HepG2 (cell line): Measurements from ENCODE around the gene STAG3. TPM values are rescaled to one million over a fixed set of nuclear protein-coding genes. Genes with fewer than 3 reads are reported as not detected.

Experiments used
- ATAD3A ChIP-seq: sonication (generic); formaldehyde crosslinking; IDR thresholded peaks from 2 replicates; pipeline ENCODE4 v1.4.0; 2020; ENCODE audit warnings: missing genetic modification reagents
- HNRNPLL ChIP-seq: fragments of 200-400 bp; formaldehyde crosslinking; IDR thresholded peaks from 2 replicates; pipeline ENCODE4 v1.6.1; 2017; ENCODE audit warnings: mild to moderate bottlenecking, low read depth, low read length; ENCODE audit not compliant: poor library complexity, severe bottlenecking
- KDM4B ChIP-seq: sonication (generic); formaldehyde crosslinking; IDR thresholded peaks from 2 replicates; pipeline ENCODE4 v1.4.0; 2020; ENCODE audit warnings: missing genetic modification reagents
- KLF11 ChIP-seq: IDR thresholded peaks from 2 replicates; pipeline ENCODE4 v1.6.1; 2016; ENCODE audit warnings: missing compliant biosample characterization
- MIER2 ChIP-seq: IDR thresholded peaks from 2 replicates; pipeline ENCODE4 v1.6.1; 2016; ENCODE audit warnings: missing biosample characterization, missing genetic modification reagents
- NR2F2 ChIP-seq: IDR thresholded peaks from 2 replicates; pipeline ENCODE4 v1.6.1; 2012; ENCODE audit warnings: low read depth, inconsistent platforms, borderline replicate concordance
- PHF8 ChIP-seq: sonication (generic); formaldehyde crosslinking; IDR thresholded peaks from 2 replicates; pipeline ENCODE4 v1.5.0; 2020; ENCODE audit warnings: missing genetic modification reagents
- RBFOX2 ChIP-seq: fragments of 200-400 bp; formaldehyde crosslinking; IDR thresholded peaks from 2 replicates; pipeline ENCODE4 v1.6.1; 2017; ENCODE audit warnings: low read depth, mild to moderate bottlenecking, low read length
- RNF2 ChIP-seq: fragments of 450-650 bp; conservative IDR thresholded peaks from 2 replicates; pipeline ENCODE4 v1.6.1; 2016; ENCODE audit warnings: low read depth
- RXRA ChIP-seq: sonication (generic); formaldehyde crosslinking; IDR thresholded peaks from 2 replicates; pipeline ENCODE4 v1.5.1; 2020; ENCODE audit warnings: missing genetic modification reagents
- SAFB2 ChIP-seq: sonication (generic); formaldehyde crosslinking; IDR thresholded peaks from 2 replicates; pipeline ENCODE4 v1.5.1; 2020; ENCODE audit warnings: missing genetic modification reagents, low read depth, mild to moderate bottlenecking, borderline replicate concordance
- SIX1 ChIP-seq: sonication (generic); formaldehyde crosslinking; IDR thresholded peaks from 2 replicates; pipeline ENCODE4 v1.4.0; 2020; ENCODE audit warnings: missing genetic modification reagents, borderline replicate concordance
- SP1 ChIP-seq, 2 experiments: fragments of 450-650 bp in 1 of 2; sonication (generic) in 1 of 2; formaldehyde crosslinking in 1 of 2; IDR thresholded peaks; 2 replicates each; pipeline versions ENCODE4 v1.4.0 to v1.6.1; 2016 to 2020; ENCODE audit warnings: missing genetic modification reagents in 1 of 2
- SP5 ChIP-seq: IDR thresholded peaks from 2 replicates; pipeline ENCODE4 v1.6.1; 2016; ENCODE audit warnings: low read depth, borderline replicate concordance
- TBP ChIP-seq: sonication (generic); formaldehyde crosslinking; IDR thresholded peaks from 2 replicates; pipeline ENCODE4 v1.5.0; 2020; ENCODE audit warnings: missing genetic modification reagents
- TCF7L2 ChIP-seq: IDR thresholded peaks from 2 replicates; pipeline ENCODE4 v1.6.1; 2011; ENCODE audit warnings: mild to moderate bottlenecking, low read depth, low read length, moderate library complexity
- TSC22D2 ChIP-seq: sonication (generic); formaldehyde crosslinking; IDR thresholded peaks from 2 replicates; pipeline ENCODE4 v1.5.1; 2020; ENCODE audit warnings: missing genetic modification reagents, mild to moderate bottlenecking, borderline replicate concordance
- ZBTB44 ChIP-seq: sonication (generic); formaldehyde crosslinking; IDR thresholded peaks from 2 replicates; pipeline ENCODE4 v1.4.0; 2020; ENCODE audit warnings: missing genetic modification reagents
- ZNF207 ChIP-seq: fragments of 450-650 bp; IDR thresholded peaks from 2 replicates; pipeline ENCODE4 v1.6.1; 2016; ENCODE audit warnings: antibody characterized with exemption, borderline replicate concordance
- ZNF331 ChIP-seq: sonication (generic); formaldehyde crosslinking; IDR thresholded peaks from 2 replicates; pipeline ENCODE4 v1.4.0; 2020; ENCODE audit warnings: missing genetic modification reagents
- ZNF503 ChIP-seq: sonication (generic); formaldehyde crosslinking; IDR thresholded peaks from 2 replicates; pipeline ENCODE4 v1.4.0; 2020; ENCODE audit warnings: missing genetic modification reagents
- ZNF619 ChIP-seq: sonication (generic); formaldehyde crosslinking; IDR thresholded peaks from 2 replicates; pipeline ENCODE4 v1.4.0; 2020; ENCODE audit warnings: mild to moderate bottlenecking, missing genetic modification reagents
- polyA plus RNA-seq, 8 experiments: library from polyadenylated mRNA; depleted of rRNA in 3 of 8; stranded (reverse) in 7 of 8; unstranded in 1 of 8; fragments of >200 nt; fragmentation: Illumina TruSeq in 4 of 8; extraction: Trizol in 4 of 8; gene quantifications; 2 replicates each; pipeline versions ENCODE4 v1.2.1 to v1.2.3, GENCODE V29; 2011 to 2016; ENCODE audit warnings: low read depth in 4 of 8, missing spikeins in 1 of 8, mixed read lengths in 1 of 8; ENCODE audit not compliant: insufficient read depth in 1 of 8
- total RNA-seq, 5 experiments: library from RNA; depleted of rRNA; stranded (reverse); fragments of >200 nt; fragmentation: Illumina TruSeq; extraction: Trizol; gene quantifications; 2 replicates each; pipeline ENCODE4 v1.2.3, GENCODE V29; 2016; ENCODE audit warnings: low read depth in 1 of 5
- TF ChIP-seq, protein P1 (sequence below): sonication (generic); formaldehyde crosslinking; IDR thresholded peaks from 2 replicates; pipeline ENCODE4 v1.4.0; 2020; ENCODE audit warnings: missing genetic modification reagents, borderline replicate concordance

STAG3 gene
- total and polyA plus RNA-seq, 2 of the 13 experiments (the other 11 are each of a cell fraction or from before 2014, with no cell fraction given): 0.09 to 0.33 TPM

DNA sequence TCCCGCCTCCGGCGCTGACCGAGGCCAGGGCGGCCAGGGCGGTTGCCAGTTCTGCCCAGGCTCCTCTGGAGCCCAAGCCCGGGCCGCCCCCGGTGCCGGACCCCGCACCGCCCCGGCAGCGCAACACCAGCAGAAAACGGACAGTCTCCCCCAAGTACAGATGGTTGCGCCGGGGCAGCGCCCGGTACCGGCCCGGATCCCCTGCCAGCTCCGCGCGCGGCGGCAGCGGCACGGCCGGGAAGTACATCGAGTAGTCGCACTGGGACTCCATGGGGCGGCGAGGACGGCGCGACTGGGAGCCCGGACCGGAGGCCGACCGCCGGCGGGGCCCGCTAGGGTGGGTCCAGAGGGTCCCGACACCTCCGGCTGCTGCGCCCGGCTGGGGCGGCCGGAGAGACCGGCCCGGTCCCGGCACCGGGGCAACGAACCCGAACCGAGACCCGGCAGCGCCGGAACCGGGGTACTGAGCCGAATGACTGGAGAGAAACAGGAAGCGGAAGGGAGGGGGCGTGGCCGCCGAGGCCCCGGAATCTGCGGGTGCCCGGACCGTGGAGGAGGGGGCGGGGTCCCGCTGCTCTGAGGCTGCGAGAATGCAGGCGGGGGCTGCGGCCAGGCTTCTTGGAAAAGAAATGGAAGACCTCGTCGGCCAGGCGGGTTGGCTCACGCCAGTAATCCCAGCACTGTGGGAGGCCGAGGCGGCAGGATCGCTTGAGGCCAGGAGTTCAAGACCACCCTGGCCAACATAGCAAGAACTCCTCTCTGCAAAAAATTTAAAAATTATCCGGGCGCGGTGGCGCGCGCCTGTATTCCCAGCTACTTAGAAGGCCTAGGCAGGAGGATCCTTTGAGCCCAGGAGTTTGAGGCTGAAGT lies 19.3 kb upstream of the STAG3 start, which contains the start of gene TRAPPC14 (continued):
- TF ChIP-seq ZNF503 (CRISPR knock-in tag) (no peak; the same call in 1 of the 2 replicates), ZNF331 (peak; percentile 58; the same call in 1 of the 2 replicates), MIER2 (CRISPR knock-in tag) (no peak), ZBTB44 (no peak), TCF7L2 (no peak), ZNF207 (no peak), NR2F2 (peak; percentile 15; the same call in 1 of the 2 replicates), ZNF619 (CRISPR knock-in tag) (peak; percentile 38; the same call in 1 of the 2 replicates), PHF8 (CRISPR knock-in tag) (peak; percentile 83), SIX1 (CRISPR knock-in tag) (no peak), RXRA (CRISPR knock-in tag) (peak; percentile 19; the same call in 1 of the 2 replicates), RBFOX2 (peak; percentile 89), TSC22D2 (CRISPR knock-in tag) (0 out of 2 replicates have a peak, but pooled peaks have one; percentile 22), TBP (CRISPR knock-in tag) (no peak), KLF11 (CRISPR knock-in tag) (peak; percentile 80; the same call in 1 of the 2 replicates), SP5 (CRISPR knock-in tag) (peak; percentile 85), SAFB2 (CRISPR knock-in tag) (peak; percentile 67; the same call in 1 of the 2 replicates), KDM4B (CRISPR knock-in tag) (peak; percentile 76; the same call in 1 of the 2 replicates), SP1 (IDR thresholded peaks at IDR 0.05) (no peak), SP1 (CRISPR knock-in tag; IDR thresholded peaks at IDR 0.05) (peak; percentile 97), RNF2 (no peak), HNRNPLL (peak; percentile 61), ATAD3A (CRISPR knock-in tag) (no peak)
- TF ChIP-seq, protein P1, sequence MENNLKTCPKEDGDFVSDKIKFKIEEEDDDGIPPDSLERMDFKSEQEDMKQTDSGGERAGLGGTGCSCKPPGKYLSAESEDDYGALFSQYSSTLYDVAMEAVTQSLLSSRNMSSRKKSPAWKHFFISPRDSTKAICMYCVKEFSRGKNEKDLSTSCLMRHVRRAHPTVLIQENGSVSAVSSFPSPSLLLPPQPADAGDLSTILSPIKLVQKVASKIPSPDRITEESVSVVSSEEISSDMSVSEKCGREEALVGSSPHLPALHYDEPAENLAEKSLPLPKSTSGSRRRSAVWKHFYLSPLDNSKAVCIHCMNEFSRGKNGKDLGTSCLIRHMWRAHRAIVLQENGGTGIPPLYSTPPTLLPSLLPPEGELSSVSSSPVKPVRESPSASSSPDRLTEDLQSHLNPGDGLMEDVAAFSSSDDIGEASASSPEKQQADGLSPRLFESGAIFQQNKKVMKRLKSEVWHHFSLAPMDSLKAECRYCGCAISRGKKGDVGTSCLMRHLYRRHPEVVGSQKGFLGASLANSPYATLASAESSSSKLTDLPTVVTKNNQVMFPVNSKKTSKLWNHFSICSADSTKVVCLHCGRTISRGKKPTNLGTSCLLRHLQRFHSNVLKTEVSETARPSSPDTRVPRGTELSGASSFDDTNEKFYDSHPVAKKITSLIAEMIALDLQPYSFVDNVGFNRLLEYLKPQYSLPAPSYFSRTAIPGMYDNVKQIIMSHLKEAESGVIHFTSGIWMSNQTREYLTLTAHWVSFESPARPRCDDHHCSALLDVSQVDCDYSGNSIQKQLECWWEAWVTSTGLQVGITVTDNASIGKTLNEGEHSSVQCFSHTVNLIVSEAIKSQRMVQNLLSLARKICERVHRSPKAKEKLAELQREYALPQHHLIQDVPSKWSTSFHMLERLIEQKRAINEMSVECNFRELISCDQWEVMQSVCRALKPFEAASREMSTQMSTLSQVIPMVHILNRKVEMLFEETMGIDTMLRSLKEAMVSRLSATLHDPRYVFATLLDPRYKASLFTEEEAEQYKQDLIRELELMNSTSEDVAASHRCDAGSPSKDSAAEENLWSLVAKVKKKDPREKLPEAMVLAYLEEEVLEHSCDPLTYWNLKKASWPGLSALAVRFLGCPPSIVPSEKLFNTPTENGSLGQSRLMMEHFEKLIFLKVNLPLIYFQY (CRISPR knock-in tag): peak; percentile 99
